GM19397 (cell line): Measurements from ENCODE around the gene GH2.
A peak's percentile ranks its signal among the peaks of the same experiment; 100 is the strongest.
"Not testable (repeated sequence)": the region's sequence is repeated elsewhere in the genome, so short reads cannot be mapped to it uniquely, and the experiment has no call there.

ENCODE experiments used
- ATAC-seq: cut with Tn5 transposase; IDR thresholded peaks from one replicate; pipeline ENCODE4 v1.9.1; 2021; ENCODE audit warnings: mild to moderate bottlenecking, moderate library complexity; ENCODE audit not compliant: unreplicated experiment

GH2 gene

GRCh38 chr17:63874693-63875092 lies 7.1 kb downstream of the GH2 start:
- ATAC-seq: not testable (repeated sequence)

- not testable (repeated sequence) for ATAC-seq
These were observed 7.6 kb downstream of the GH2 start for GRCh38 chr17:63874061-63874626.

- ATAC-seq: not testable (repeated sequence)
These were observed 8.2 kb downstream of the GH2 start, which contains the start of gene CSH2 for GRCh38 chr17:63873577-63873976. Gene CSH2 (minus strand): TSS chr17:63873677. CDS start chr17:63873614, 63 bp downstream.

GRCh38 chr17:63871646-63872365 lies 9.9 kb downstream of the GH2 start:
- not testable (repeated sequence) for ATAC-seq

- not testable (repeated sequence) for ATAC-seq
These were observed 11.5 kb downstream of the GH2 start for GRCh38 chr17:63870292-63870665.

- ATAC-seq: not testable (repeated sequence)
These were observed 12.1 kb downstream of the GH2 start for GRCh38 chr17:63869491-63870291.

GRCh38 chr17:63866625-63867024 lies 15.1 kb downstream of the GH2 start:
- ATAC-seq: not testable (repeated sequence)

- ATAC-seq: no peak
These were observed 22.5 kb downstream of the GH2 start for GRCh38 chr17:63859257-63859656.

- ATAC-seq: not testable (repeated sequence)
These were observed 25.3 kb downstream of the GH2 start for GRCh38 chr17:63856425-63856824.

- no peak for ATAC-seq
These were observed 26.6 kb downstream of the GH2 start for GRCh38 chr17:63855185-63855584.

- no peak for ATAC-seq
These were observed 27.0 kb downstream of the GH2 start for GRCh38 chr17:63854709-63855108.

GRCh38 chr17:63853260-63853659 lies 28.5 kb downstream of the GH2 start:
- no peak for ATAC-seq

- no peak for ATAC-seq
These were observed 31.3 kb downstream of the GH2 start for GRCh38 chr17:63850401-63850800.

- ATAC-seq: peak; percentile 80
These were observed 32.7 kb downstream of the GH2 start for GRCh38 chr17:63848834-63849689.

GRCh38 chr17:63847525-63848249 lies 34.1 kb downstream of the GH2 start:
- ATAC-seq: no peak

GRCh38 chr17:63845509-63845908 lies 36.2 kb downstream of the GH2 start:
- ATAC-seq: no peak

GRCh38 chr17:63843910-63844677 lies 37.6 kb downstream of the GH2 start:
- no peak for ATAC-seq

GRCh38 chr17:63843387-63843888 lies 38.3 kb downstream of the GH2 start:
- ATAC-seq: not testable (repeated sequence)
